Caco-2 (cell line): ENCODE results near the gene PLA2G4D. TPM values are rescaled to one million over a fixed set of nuclear protein-coding genes. Genes with fewer than 3 reads are reported as not detected.

ENCODE experiments used
- BruUV-seq: library from RNA; stranded (reverse); fragments of 400-500 nt; replicated peaks from 2 replicates; lab custom pipeline; 2021; lab: Mats Ljungman, UMichigan
- CTCF ChIA-PET: fragments of 300-600 bp; sonication (Branson Sonifier 250); formaldehyde crosslinking; loops from one replicate; lab custom pipeline; 2022; ENCODE audit warnings: antibody characterized with exemption; lab: Charles Lee
- POLR2A ChIA-PET: fragments of 300-600 bp; sonication (Branson Sonifier 250); formaldehyde crosslinking; loops from one replicate; lab custom pipeline; 2022; ENCODE audit warnings: antibody characterized with exemption; lab: Charles Lee
- DNase-seq, 2 experiments: peaks; one replicate each; pipeline versions ENCODE4 v3.0.0 to v3.0.0-alpha.2; 2020 to 2022
- H3K27me3 ChIP-seq: replicated peaks from 2 replicates; pipeline ENCODE4 v1.6.0; 2011; ENCODE audit warnings: low read length; ENCODE audit not compliant: control insufficient read depth, insufficient read depth
- H3K36me3 ChIP-seq: 2 replicates; pipeline ENCODE4 v1.5.1; 2011; ENCODE audit warnings: low read length; ENCODE audit not compliant: control insufficient read depth, insufficient read depth
- H3K4me1 ChIP-seq: fragments of 250-450 bp; sonication (Bioruptor Pico); 2 replicates; pipeline ENCODE4 v1.5.1; 2020; ENCODE audit warnings: mild to moderate bottlenecking
- H3K4me3 ChIP-seq: 2 replicates; pipeline ENCODE4 v1.5.1; 2011; ENCODE audit warnings: low read depth, mild to moderate bottlenecking, control low read depth, low read length
- H3K9me3 ChIP-seq: fragments of 250-450 bp; sonication (Bioruptor Pico); 2 replicates; pipeline ENCODE4 v1.5.1; 2020; ENCODE audit warnings: mild to moderate bottlenecking, moderate library complexity
- H3K27ac Mint-ChIP-seq: one replicate; pipeline ENCODE4 v1.8.0; 2022; ENCODE audit warnings: mixed read lengths; ENCODE audit not compliant: unreplicated experiment
- H3K27me3 Mint-ChIP-seq: one replicate; pipeline ENCODE4 v1.8.0; 2022; ENCODE audit warnings: mixed read lengths; ENCODE audit not compliant: insufficient read depth, unreplicated experiment
- H3K36me3 Mint-ChIP-seq: one replicate; pipeline ENCODE4 v1.8.0; 2022; ENCODE audit warnings: mild to moderate bottlenecking, mixed read lengths; ENCODE audit not compliant: insufficient read depth, unreplicated experiment
- H3K4me1 Mint-ChIP-seq: one replicate; pipeline ENCODE4 v1.8.0; 2022; ENCODE audit warnings: low read depth, mixed read lengths; ENCODE audit not compliant: unreplicated experiment
- H3K4me3 Mint-ChIP-seq: one replicate; pipeline ENCODE4 v1.8.0; 2022; ENCODE audit warnings: mild to moderate bottlenecking, moderate library complexity, mixed read lengths; ENCODE audit not compliant: unreplicated experiment
- H3K9me3 Mint-ChIP-seq: one replicate; pipeline ENCODE4 v1.8.0; 2022; ENCODE audit warnings: mixed read lengths; ENCODE audit not compliant: unreplicated experiment
- CTCF ChIP-seq, 2 experiments: fragments of 200-600 bp in 1 of 2; IDR thresholded peaks; 1 replicate in 1 of 2; 2 replicates in 1 of 2; pipeline versions ENCODE4 v1.5.1 to v1.8.0; 2011 to 2022; ENCODE audit warnings: antibody characterized with exemption in 1 of 2, control low read depth in 1 of 2, inconsistent platforms in 1 of 2, low read depth in 1 of 2, low read length in 1 of 2, mild to moderate bottlenecking in 1 of 2, moderate library complexity in 1 of 2; ENCODE audit not compliant: insufficient read depth in 1 of 2, severe bottlenecking in 1 of 2, unreplicated experiment in 1 of 2
- intact Hi-C: fragments of 100-400 bp; cut with micrococcal nuclease; formaldehyde crosslinking; loops from one replicate; pipeline ENCODE4 v1.10.0; 2022; ENCODE audit not compliant: unreplicated experiment
- total RNA-seq: library from RNA; stranded (reverse); gene quantifications from 2 replicates; pipeline ENCODE4 v1.2.3, GENCODE V29; 2022

Gene PLA2G4D
- total RNA-seq, 1 experiment from 2014 or later = not detected

- POLR2A ChIA-PET = no interaction called here
- no peaks in the 10 kb centered on the region for H3K36me3 ChIP-seq
- peaks cover 12% of the 10 kb centered on the region for H3K4me1 ChIP-seq
- Mint-ChIP-seq H3K4me1 (no peaks in the 10 kb centered on the region), H3K27ac (no peak overlapping the region), H3K9me3 (no peaks in the 10 kb centered on the region), H3K36me3 (no peaks in the 10 kb centered on the region), H3K27me3 (no peaks in the 10 kb centered on the region), H3K4me3 (no peak overlapping the region)
- no peak for DNase-seq
- H3K4me3 ChIP-seq = no peak overlapping the region
- H3K9me3 ChIP-seq = no peaks in the 10 kb centered on the region
- CTCF ChIA-PET = no interaction called here
- TF ChIP-seq CTCF (IDR thresholded peaks at IDR 0.05; ENCODE audit: insufficient read depth in 1 of 2, low read depth in 1 of 2, low read length in 1 of 2, severe bottlenecking in 1 of 2, unreplicated experiment in 1 of 2) = no peak
- no TSS peak for BruUV-seq
- intact Hi-C loops = no loop called here
- no peaks in the 10 kb centered on the region for H3K27me3 ChIP-seq
These were observed 23.4 kb downstream of the PLA2G4D start for GRCh38 chr15:42070976-42071350.

- no peak overlapping the region for H3K4me3 ChIP-seq
- Mint-ChIP-seq H3K4me1 (no peaks in the 10 kb centered on the region), H3K4me3 (no peak overlapping the region), H3K27ac (no peak overlapping the region), H3K36me3 (no peaks in the 10 kb centered on the region), H3K27me3 (no peaks in the 10 kb centered on the region), H3K9me3 (no peaks in the 10 kb centered on the region)
- intact Hi-C loops = no loop called here
- H3K4me1 ChIP-seq = peaks cover 18% of the 10 kb centered on the region
- H3K27me3 ChIP-seq = no peaks in the 10 kb centered on the region
- no peak for DNase-seq
- H3K36me3 ChIP-seq = no peaks in the 10 kb centered on the region
- ChIA-PET CTCF (no interaction called here), POLR2A (no interaction called here)
- no peaks in the 10 kb centered on the region for H3K9me3 ChIP-seq
- TF ChIP-seq CTCF (IDR thresholded peaks at IDR 0.05; ENCODE audit: insufficient read depth in 1 of 2, low read depth in 1 of 2, low read length in 1 of 2, severe bottlenecking in 1 of 2, unreplicated experiment in 1 of 2) = no peak
- no TSS peak for BruUV-seq
These were observed 23.9 kb downstream of the PLA2G4D start for GRCh38 chr15:42070279-42070975.

GRCh38 chr15:42069496-42070278 is 24.7 kb downstream of the PLA2G4D start:
- H3K4me3 ChIP-seq = no peak overlapping the region
- no peaks in the 10 kb centered on the region for H3K27me3 ChIP-seq
- Mint-ChIP-seq H3K36me3 (no peaks in the 10 kb centered on the region), H3K27me3 (no peaks in the 10 kb centered on the region), H3K4me3 (no peak overlapping the region), H3K4me1 (no peaks in the 10 kb centered on the region), H3K9me3 (no peaks in the 10 kb centered on the region), H3K27ac (no peak overlapping the region)
- intact Hi-C loops = loop anchor here (5.0 kb wide), 1 partner anchor 318 kb away; no protein-coding TSS in a partner anchor
- POLR2A ChIA-PET = no interaction called here
- H3K36me3 ChIP-seq = no peaks in the 10 kb centered on the region
- no peaks in the 10 kb centered on the region for H3K9me3 ChIP-seq
- no peak for DNase-seq
- H3K4me1 ChIP-seq = peaks cover 18% of the 10 kb centered on the region
- TF ChIP-seq CTCF (IDR thresholded peaks at IDR 0.05; ENCODE audit: insufficient read depth in 1 of 2, low read depth in 1 of 2, low read length in 1 of 2, severe bottlenecking in 1 of 2, unreplicated experiment in 1 of 2) = no peak
- CTCF ChIA-PET = interaction anchor here (1.3 kb wide), 1 partner anchor 15 kb away, joined by 4 read pairs; no protein-coding TSS in a partner anchor
- no TSS peak for BruUV-seq
